ENCODE data around the gene NRXN3. TPM values are rescaled to one million over a fixed set of nuclear protein-coding genes. Genes with fewer than 3 reads are reported as not detected.

The NRXN3 gene
- total and polyA plus RNA-seq, 2 of the 4 experiments (the other 2 are of a cell fraction) = 4.8 to 25.1 TPM

- ChIA-PET CTCF (interaction anchor here (0.6 kb wide), 1 partner anchor 237 kb away, joined by 3 read pairs; no protein-coding TSS in a partner anchor), POLR2A (ENCODE audit: unreplicated experiment) (no interaction called here)
- dilution Hi-C loops (cut with HindIII; ENCODE audit: low sequenced_read_pairs, unreplicated experiment) (no loop called here), in situ Hi-C loops (cut with MboI; ENCODE audit: low sequenced_read_pairs) (no loop called here), intact Hi-C loops (cut with micrococcal nuclease) (no loop called here)
- TF ChIP-seq MAFK (IDR thresholded peaks at IDR 0.05; ENCODE audit: low read depth, low read length) (no peak), MAZ (IDR thresholded peaks at IDR 0.05; ENCODE audit: borderline replicate concordance, low read depth, low read length) (no peak), CHD1 (IDR thresholded peaks at IDR 0.05; ENCODE audit: low read depth, low read length) (no peak), USF2 (IDR thresholded peaks at IDR 0.05; ENCODE audit: low read depth, low read length) (no peak), SMC3 (IDR thresholded peaks at IDR 0.05; ENCODE audit: low read depth, low read length) (no peak), POLR2A (IDR thresholded peaks at IDR 0.05; ENCODE audit: low read depth, low read length) (no peak), CEBPB (IDR thresholded peaks at IDR 0.05; ENCODE audit: low read depth, low read length) (no peak), ELK1 (IDR thresholded peaks at IDR 0.05; ENCODE audit: borderline replicate concordance, low read depth, low read length) (no peak), FOS (IDR thresholded peaks at IDR 0.05; ENCODE audit: low read depth, low read length) (no peak), RAD21 (IDR thresholded peaks at IDR 0.05; ENCODE audit: low read length) (no peak), RFX5 (IDR thresholded peaks at IDR 0.05; ENCODE audit: low read depth, low read length) (no peak), RCOR1 (IDR thresholded peaks at IDR 0.05; ENCODE audit: insufficient replicate concordance, low read length) (no peak), CTCF (conservative IDR thresholded peaks at IDR 0.05; ENCODE audit: low read depth, low read length) (no peak)
- Histone ChIP-seq H2AK5ac (ENCODE audit: low read depth, low read length) (no peak overlapping the region), H4K5ac (ENCODE audit: low read depth, low read length) (no peak overlapping the region), H3K23ac (ENCODE audit: low read depth, low read length) (no peak overlapping the region), H2BK120ac (ENCODE audit: low read depth, low read length) (no peak overlapping the region), H3K4me2 (ENCODE audit: low read depth, low read length) (no peak overlapping the region), H3K27ac (ENCODE audit: insufficient read depth, low read length) (no peak overlapping the region), H3K4me3 (ENCODE audit: insufficient read depth, low read depth, low read length) (no peak overlapping the region), H3K79me1 (ENCODE audit: low read depth in 1 of 2, low read length in 2 of 2) (no peaks in the 10 kb centered on the region), H3K56ac (ENCODE audit: extremely low read depth, insufficient read depth, low read length) (no peak overlapping the region), H2BK20ac (ENCODE audit: low read depth, low read length) (no peak overlapping the region), H3K18ac (ENCODE audit: low read depth, low read length) (no peak overlapping the region), H3K9me3 (ENCODE audit: control insufficient read depth, insufficient read depth, low read length) (no peaks in the 10 kb centered on the region), H3K36me3 (ENCODE audit: control insufficient read depth, insufficient read depth, low read length) (no peaks in the 10 kb centered on the region), H3K9ac (ENCODE audit: low read depth, low read length) (no peak overlapping the region), H4K20me1 (ENCODE audit: insufficient read depth, low read length) (no peaks in the 10 kb centered on the region), H3K14ac (replicated peaks; ENCODE audit: low read depth, low read length) (no peak overlapping the region), H2AFZ (replicated peaks; ENCODE audit: low read length, poor library complexity) (no peak overlapping the region), H4K8ac (ENCODE audit: low read depth in 2 of 2, low read length in 2 of 2) (no peak overlapping the region), H2AK9ac (replicated peaks; ENCODE audit: low read depth, low read length, poor library complexity) (no peak overlapping the region), H3K9me1 (ENCODE audit: insufficient read depth, low read length) (no peaks in the 10 kb centered on the region), H3K27me3 (ENCODE audit: control insufficient read depth, insufficient read depth, low read length) (no peaks in the 10 kb centered on the region; the same call in 1 of the 2 replicates), H3K4ac (ENCODE audit: low read depth, low read length) (no peak overlapping the region), H2BK5ac (ENCODE audit: low read depth, low read length, poor library complexity, severe bottlenecking) (no peak overlapping the region), H3K4me1 (ENCODE audit: control insufficient read depth, insufficient read depth, low read length) (no peaks in the 10 kb centered on the region), H2BK15ac (ENCODE audit: low read depth, low read length) (no peak overlapping the region), H4K91ac (ENCODE audit: insufficient read depth, low read depth, low read length) (no peak overlapping the region)
- WGBS, 2 experiments (ENCODE audit: extremely low coverage in 2 of 2, insufficient read length in 1 of 2) = no CpG with 5 or more reads among the region's 3 CpGs
- DNase-seq = no peak
- no TSS peak for BruUV-seq (replicated peaks)
- ATAC-seq (ENCODE audit: low read depth) = no peak
Observed at GRCh38 chr14:79134361-79134760, 964.2 kb downstream of the NRXN3 start.

Measured in IMR-90 (cell line).